SK-N-SH treated with all-trans-retinoic acid at 6 μM for 48 hours (cell line): ENCODE measurements around the gene IFIT2.

Source experiments
- ARNTL ChIP-seq: fragments of 450-650 bp; formaldehyde crosslinking; IDR thresholded peaks from 2 replicates; pipeline ENCODE4 v1.5.0; 2020; ENCODE audit warnings: low read depth, mild to moderate bottlenecking, moderate library complexity, borderline replicate concordance
- CREB5 ChIP-seq: fragments of 250-450 bp; sonication (Bioruptor Pico); IDR thresholded peaks from 2 replicates; pipeline ENCODE4 v1.5.1; 2020; ENCODE audit warnings: low read depth, mild to moderate bottlenecking, moderate library complexity
- CSDC2 ChIP-seq: fragments of 250-450 bp; sonication (Bioruptor Pico); IDR thresholded peaks from 2 replicates; pipeline ENCODE4 v1.5.0; 2020; ENCODE audit warnings: mild to moderate bottlenecking, moderate library complexity
- ESRRG ChIP-seq: fragments of 250-450 bp; sonication (Bioruptor Pico); IDR thresholded peaks from 2 replicates; pipeline ENCODE4 v1.6.1; 2021; ENCODE audit warnings: mild to moderate bottlenecking
- SNAI2 ChIP-seq: fragments of 250-450 bp; sonication (Bioruptor Pico); IDR thresholded peaks from 2 replicates; pipeline ENCODE4 v1.5.0; 2020; ENCODE audit warnings: mild to moderate bottlenecking, moderate library complexity
- ZFP3 ChIP-seq: fragments of 250-450 bp; sonication (Bioruptor Pico); IDR thresholded peaks from 2 replicates; pipeline ENCODE4 v1.5.0; 2020; ENCODE audit warnings: mild to moderate bottlenecking, moderate library complexity
- ZNF8 ChIP-seq: fragments of 450-650 bp; formaldehyde crosslinking; IDR thresholded peaks from 2 replicates; pipeline ENCODE4 v1.5.0; 2020; ENCODE audit warnings: mild to moderate bottlenecking, moderate library complexity
- TF ChIP-seq, protein P1 (sequence below): fragments of 250-450 bp; sonication (Bioruptor Pico); IDR thresholded peaks from 2 replicates; pipeline ENCODE4 v1.8.0; 2020; ENCODE audit warnings: mild to moderate bottlenecking, moderate library complexity, borderline replicate concordance

DNA sequence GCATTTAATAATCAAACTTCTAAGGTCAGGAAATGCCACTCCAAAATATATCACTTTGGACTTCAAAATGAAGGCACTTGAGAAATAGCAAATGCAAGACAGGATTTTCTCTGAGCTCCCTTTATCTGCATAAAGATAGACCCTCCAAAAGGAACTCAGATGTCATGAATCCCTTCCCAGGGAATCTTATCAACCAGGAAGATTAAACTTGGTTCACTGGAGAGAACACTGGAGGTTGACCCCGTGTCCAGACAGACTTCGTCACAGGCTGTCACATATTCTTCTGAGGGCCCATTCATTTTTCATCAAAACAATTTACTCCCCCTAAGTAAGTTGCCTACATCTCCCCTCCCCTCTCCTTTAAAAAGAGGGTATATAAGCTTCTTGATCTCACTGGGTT lies 47.1 kb downstream of the IFIT2 start:
- TF ChIP-seq ZNF8 (CRISPR knock-in tag) (no peak), ARNTL (CRISPR knock-in tag) (no peak), ZFP3 (CRISPR knock-in tag) (no peak), CSDC2 (CRISPR knock-in tag) (no peak), SNAI2 (no peak), ESRRG (CRISPR knock-in tag) (no peak), CREB5 (CRISPR knock-in tag) (no peak)
- TF ChIP-seq, protein P1, sequence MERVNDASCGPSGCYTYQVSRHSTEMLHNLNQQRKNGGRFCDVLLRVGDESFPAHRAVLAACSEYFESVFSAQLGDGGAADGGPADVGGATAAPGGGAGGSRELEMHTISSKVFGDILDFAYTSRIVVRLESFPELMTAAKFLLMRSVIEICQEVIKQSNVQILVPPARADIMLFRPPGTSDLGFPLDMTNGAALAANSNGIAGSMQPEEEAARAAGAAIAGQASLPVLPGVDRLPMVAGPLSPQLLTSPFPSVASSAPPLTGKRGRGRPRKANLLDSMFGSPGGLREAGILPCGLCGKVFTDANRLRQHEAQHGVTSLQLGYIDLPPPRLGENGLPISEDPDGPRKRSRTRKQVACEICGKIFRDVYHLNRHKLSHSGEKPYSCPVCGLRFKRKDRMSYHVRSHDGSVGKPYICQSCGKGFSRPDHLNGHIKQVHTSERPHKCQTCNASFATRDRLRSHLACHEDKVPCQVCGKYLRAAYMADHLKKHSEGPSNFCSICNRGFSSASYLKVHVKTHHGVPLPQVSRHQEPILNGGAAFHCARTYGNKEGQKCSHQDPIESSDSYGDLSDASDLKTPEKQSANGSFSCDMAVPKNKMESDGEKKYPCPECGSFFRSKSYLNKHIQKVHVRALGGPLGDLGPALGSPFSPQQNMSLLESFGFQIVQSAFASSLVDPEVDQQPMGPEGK (CRISPR knock-in tag) = no peak
